ENCODE measurements around the gene DISP1.

DNA sequence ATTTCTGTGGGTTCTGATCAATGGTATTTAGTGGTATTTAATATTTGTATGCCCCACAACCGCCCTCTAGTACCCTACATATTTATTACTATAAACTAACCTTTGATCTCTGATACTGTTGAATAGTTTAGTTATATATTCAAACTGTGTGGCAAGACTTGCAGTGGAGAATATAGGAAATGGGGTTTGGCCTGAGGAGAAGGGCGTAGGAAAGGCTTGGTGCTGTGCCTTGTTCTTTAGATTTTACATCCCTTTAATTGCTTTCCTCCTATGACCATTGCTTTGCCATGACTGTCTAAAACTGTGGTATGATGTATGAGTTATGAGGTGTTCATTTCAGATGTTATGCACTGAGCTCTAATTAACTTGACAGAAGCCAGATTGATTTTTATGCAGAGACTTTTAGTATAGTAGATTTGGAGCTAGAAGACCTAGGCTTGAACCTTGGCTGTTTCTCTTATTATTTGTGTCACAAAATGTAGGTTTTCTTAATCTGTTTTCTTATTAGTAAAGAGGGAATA, 18.6 kb downstream of the DISP1 start:
- TF ChIP-seq, protein P1, sequence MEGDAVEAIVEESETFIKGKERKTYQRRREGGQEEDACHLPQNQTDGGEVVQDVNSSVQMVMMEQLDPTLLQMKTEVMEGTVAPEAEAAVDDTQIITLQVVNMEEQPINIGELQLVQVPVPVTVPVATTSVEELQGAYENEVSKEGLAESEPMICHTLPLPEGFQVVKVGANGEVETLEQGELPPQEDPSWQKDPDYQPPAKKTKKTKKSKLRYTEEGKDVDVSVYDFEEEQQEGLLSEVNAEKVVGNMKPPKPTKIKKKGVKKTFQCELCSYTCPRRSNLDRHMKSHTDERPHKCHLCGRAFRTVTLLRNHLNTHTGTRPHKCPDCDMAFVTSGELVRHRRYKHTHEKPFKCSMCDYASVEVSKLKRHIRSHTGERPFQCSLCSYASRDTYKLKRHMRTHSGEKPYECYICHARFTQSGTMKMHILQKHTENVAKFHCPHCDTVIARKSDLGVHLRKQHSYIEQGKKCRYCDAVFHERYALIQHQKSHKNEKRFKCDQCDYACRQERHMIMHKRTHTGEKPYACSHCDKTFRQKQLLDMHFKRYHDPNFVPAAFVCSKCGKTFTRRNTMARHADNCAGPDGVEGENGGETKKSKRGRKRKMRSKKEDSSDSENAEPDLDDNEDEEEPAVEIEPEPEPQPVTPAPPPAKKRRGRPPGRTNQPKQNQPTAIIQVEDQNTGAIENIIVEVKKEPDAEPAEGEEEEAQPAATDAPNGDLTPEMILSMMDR (IDR thresholded peaks at IDR 0.05), result no peak
- no peak for TF ChIP-seq POLR2A (IDR thresholded peaks at IDR 0.05)

All from right lobe of liver (tissue), 4 donors.